ENCODE measurements around the gene FAM20C.
"Not testable (repeated sequence)": the region's sequence is repeated elsewhere in the genome, so short reads cannot be mapped to it uniquely, and the experiment has no call there.

FAM20C gene

DNA sequence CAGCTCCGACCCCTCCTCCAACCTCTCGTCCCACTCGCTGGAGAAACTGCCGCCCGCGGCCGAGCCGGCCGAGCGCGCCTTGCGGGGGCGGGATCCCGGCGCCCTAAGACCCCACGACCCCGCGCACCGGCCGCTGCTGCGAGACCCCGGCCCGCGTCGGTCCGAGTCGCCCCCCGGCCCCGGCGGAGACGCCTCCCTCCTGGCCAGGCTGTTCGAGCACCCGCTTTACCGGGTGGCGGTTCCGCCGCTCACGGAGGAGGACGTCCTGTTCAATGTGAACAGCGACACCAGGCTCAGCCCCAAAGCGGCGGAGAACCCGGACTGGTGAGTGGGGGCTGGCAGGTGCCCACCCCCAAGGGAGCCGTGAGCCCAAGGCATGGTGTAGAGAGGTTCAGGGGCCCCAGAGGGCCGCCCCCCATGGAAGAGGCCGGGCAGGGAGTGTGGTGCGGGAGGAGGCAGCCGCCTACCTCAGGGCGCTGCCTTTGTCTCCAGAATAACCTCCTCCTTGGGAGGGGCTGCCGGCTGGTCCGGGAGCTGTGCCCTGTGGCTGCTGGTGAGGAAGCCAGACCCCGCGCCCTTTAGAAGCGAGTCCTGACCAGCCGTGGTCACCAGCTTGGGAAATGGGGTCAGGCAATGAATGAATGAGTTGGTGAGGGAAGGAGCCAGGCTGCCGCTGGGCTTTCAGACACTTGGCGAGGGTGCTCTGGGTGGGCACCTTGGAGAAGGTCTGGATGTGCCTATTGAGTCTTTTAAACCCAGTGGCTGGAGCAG lies 1.3 kb downstream of the FAM20C start:
- DNase-seq = peak; percentile 63

DNA sequence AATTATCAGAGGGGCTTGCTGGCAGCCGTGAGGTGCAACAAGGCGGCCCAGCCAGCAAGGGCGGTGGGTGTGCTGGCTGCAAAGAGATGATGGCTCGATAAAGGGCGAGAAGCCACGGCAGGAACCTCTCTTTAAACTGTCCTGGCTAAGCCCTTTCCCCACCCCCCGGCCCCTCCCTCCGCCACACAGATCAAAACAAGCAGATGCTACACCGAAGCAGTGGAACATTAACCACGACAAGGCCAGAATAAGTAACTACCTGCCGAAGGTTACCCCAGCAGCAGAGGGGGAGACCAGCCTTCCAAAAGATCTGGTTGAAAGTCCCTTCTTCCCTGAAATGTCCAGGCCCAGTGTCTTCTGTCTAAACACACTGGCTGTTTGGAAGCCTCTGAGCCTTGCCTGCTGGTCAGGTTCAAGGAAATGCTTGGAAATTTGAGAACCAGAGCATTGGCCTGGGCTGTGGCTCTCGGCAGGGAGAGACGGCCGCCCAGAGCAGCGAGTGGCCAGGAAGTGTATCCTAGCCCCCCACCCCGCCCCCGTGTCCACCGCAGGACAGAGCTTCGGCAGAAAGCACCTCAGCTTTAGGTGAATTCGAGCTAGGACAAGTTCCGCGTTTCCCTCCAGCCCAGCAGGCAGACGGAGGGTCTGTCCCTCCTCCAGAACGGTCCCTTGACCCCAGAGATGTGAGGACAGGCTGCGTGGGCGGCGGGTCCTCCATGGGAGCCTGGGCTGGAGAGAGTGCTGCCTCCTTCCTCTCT lies 2.1 kb downstream of the FAM20C start:
- peak; percentile 45 for DNase-seq

DNA sequence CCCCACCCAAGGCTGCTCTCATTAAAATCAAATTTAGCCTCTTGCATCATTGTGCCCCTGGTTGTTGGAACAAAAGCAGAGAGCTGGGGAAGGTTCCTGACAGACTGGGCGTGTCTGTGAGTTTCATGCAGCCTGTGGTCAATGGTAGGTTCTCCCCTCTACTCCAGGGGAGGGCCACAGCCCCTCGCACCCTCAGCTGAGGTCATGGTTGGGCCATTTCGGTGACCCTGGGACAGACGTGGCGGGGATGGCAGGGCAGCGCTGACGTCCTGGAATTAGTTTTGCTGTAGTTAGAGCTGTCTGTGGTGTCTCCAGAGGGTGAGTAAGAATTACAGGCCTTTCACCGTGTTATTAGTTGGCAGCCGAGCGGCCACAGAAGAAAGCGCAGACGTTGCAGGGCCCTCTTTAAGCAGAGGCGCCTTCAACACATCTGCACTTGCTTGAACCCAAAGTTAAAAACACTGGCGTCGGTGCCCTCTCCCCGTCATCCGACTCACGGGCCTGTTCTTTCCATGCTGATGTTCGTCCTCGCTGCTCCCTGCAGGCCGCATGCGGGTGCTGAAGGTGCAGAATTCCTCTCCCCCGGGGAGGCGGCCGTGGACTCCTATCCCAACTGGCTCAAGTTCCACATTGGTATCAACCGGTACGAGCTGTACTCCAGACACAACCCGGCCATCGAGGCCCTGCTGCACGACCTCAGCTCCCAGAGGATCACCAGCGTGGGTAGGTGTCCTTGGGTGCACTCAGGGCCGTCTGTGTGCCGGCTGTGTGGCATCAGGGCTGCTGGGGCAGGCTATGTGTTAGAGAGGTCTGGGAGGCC lies 2.8 kb downstream of the FAM20C start:
- DNase-seq = no peak

DNA sequence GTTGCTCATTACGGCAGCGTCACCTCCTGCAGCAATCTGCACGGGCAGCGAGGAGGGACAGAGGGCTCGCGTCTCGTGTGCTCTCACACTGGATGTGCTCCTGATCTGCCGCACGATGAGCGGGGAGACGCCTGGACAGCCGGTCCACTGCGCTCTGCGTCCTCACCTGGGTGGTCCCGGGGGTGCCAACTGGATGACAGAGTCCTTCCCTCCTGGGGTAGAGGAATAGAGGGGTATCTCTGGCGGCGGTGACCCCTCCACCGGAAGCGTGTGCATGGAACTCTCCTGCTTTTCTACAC lies 3.4 kb downstream of the FAM20C start:
- no peak for DNase-seq

DNA sequence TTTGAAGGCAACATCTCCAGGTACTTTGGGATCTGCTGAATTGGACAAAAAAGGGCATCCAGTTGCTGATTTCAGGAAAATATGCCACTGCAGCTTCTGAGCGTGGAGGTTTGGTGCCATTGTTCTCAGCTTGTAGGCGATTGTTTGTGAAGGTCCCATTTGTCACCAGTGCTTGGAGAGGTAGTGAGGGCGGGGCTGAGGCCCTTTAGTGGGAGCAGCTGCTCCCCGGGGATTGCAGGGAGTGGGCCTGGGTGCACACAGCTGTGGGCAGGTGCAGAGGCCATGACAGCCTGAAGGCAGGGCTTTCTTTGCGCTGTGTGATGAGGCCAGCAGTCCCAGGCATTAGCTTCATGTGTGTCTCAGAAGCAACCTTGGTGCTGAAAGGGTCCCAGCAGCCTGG lies 3.9 kb downstream of the FAM20C start:
- no peak for DNase-seq

DNA sequence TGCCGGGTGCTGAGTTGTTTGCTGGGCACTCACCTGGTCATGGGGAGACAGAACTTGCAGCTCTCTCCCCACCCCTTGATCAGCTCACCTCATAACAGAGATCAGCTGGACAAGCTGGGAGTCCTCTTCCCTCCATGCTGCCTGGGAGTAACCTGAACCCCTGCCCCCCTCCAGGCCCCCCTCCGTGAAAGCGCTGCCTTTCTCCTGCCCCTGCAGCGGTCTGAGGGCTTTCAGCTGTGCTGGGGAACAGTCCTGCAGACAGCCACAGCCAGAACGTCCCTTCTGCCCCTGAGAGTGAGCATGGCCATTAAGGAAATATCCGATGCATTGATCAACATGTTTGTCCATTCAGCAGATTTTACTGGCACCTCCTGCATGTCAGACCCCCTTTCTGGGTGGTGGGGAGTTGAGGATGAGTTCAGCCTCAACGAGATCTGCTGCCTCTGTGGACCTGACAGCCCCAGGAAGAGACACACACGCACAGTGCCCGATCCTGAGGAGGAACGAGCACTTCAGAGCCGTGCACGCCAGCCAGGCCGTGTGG lies 4.5 kb downstream of the FAM20C start:
- no peak for DNase-seq

DNA sequence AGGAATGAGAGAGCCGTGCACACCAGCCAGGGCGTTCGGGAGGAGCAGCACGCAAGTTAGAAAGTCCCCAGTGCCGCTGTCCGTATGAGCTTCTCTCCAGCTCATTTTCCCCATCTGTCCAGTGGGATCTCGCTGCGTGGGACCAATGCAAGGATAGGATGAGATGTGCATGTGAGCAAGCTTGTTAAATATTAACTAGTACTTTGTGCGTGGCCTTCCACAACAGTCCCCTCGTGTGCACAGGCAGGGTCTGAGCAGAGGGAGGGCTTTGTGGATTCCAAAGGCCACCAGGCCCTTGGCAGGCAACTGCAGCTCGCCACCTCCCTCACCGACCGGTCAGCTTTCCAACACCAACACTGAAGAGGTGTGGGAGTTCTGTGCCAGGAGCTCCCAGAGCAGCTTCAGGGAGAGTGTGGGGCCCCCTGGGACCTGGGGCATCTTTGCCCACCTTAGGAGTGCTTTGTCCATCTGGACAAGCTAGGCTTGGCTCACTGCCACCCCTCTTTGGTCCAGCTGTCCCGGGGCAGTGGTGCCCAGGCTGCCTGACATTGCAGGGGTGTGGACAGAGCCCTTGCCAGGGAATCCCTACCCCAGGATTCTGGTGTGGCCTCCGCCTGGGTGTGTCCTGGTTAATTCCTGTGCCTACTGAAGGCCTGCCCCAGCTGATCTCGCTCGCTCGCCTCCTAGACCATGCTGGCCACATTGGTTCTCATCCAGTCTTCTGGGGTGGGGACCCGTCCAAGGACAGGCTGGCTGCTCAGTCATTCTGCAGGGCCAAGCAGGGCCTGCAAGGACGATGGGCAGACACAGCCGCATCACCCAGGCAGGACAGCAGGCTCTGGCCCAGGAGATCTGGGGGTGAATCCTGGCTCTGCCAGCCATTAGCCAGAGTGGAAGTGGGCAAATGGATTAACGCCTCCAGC lies 5.3 kb downstream of the FAM20C start:
- no peak for DNase-seq

DNA sequence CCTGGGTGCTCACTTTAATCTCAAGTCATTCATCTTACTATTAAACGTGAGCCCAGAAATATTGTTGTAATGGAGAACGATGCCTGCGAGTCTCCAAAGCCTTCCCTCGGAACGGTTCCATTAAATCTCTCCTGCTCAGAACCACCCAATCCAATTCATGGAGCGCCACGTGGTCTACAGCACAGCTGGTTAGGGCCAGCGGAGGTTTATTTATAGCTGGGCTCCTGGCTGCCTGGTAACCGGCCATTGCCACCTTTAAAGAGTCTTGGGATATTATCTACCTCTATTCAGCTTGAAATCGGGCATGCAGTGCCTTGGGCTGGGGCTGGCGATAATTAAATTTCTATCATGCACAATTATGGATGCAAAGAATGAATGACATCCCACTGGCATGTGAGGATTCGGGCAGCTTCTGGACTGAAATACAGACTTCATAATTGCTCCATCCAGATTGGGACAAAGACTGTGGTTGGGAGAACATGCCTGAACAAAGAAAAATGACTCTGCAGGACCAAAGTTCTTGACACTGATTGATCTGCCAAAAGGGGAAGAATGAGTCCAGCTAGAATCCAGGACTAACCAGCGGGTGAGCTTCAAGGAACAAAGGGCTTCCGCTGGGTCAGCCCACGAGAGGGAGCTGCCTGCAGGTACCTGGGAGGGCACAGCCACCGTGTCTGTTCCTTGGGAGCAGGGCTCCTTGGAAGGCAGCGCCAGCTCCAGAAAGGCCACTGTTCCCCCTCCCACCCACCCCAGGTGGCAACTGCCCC lies 7.3 kb downstream of the FAM20C start:
- DNase-seq = peak; percentile 61

DNA sequence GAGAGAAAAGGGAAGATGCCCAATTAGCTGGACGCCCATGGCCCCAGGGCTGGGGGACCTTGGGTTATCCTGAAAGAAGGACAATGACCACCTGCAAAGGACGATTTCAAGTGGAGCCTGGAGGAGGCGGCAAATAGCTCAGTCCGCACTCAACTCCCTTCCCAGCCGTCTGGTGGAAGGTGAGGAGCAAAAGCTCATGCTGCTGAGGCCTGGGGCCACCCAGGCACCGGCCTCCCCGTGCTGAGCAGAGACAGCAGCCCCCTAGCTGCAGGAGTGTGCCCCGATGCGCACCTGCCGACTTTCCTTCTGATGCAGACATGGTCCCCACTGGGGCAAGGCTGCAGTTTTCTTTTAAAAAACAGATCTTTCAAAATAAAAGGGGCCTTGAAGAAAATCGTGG lies 7.9 kb downstream of the FAM20C start:
- no peak for DNase-seq

DNA sequence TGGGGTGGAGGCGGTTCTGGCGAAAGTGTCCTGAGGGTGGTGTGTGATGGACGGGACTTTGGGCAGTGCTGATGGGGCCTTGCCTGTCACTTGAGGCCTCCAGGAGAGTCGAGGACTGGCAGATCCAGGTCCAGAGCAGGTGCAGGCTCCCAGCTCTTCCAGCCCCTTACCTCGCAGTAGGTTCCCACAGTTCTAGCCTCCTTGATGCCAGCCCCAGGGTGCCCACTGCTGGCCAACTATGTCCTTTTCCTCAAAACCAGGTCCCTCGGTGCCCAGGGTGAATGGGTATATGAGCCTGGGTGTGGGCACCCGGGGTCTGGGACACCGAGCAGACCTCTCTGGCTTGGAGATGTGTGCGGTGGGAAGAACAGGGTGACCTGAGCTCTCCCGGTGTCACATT lies 8.3 kb downstream of the FAM20C start:
- no peak for DNase-seq

DNA sequence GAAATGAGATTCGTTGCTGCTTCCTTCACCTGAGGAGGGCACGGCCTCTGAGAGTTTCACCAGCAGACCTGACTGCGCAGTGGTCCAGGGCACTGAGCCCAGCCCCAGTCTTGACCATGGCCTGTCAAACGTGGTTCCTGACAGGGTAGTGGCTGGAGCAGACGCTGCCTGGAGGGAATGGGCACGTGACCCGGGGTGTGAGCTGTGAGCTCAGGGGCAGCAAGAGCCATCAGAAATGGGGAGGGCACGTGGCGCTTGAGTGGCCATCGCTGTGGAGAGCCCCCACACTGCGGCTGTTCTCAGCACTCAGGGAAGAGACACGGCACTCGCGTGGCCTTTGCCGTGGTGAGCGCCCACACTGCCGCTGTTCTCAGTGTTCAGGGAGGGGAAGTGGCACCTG lies 12.0 kb downstream of the FAM20C start:
- DNase-seq = no peak

DNA sequence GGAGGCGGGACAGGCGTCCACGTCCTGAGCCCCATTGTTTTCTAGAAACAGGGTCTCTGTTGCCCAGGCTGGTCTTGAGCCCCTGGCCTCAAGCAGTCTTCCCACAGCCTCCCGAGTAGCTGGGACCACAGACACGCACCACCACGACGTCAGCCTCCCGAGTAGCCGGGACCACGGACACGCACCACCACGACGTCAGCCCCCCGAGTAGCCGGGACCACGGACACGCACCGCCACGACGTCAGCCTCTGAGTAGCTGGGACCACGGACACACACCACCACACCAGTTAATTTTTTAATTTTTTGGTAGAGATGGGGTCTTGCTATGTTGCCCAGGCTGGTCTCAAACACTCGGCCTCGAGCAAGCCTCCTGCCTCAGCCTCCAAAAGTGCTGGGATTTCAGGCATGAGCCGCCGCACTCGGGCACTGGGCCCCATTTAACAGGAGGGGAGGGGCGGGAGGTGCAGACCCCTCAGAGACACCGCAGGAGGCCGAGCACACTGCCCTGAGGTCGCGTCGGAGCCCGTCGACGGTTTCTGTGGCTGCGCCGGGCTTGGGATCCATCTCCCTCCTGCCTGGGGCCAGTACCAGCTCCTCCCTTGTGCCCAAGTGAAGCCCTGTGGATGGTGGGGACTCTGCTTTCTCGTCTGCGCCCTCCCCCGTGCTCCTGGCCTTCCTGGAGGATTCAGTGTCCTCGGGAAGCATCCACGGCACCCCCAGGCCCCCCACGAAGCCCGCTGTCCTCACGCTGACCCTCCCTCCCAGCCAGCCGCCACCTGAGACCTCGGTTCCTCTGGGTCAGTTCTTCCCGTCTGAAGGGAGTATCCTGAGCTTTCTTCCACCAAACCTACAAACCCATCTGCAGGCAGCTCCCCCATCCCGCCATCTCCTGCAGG lies 13.0 kb downstream of the FAM20C start:
- no peak for DNase-seq

DNA sequence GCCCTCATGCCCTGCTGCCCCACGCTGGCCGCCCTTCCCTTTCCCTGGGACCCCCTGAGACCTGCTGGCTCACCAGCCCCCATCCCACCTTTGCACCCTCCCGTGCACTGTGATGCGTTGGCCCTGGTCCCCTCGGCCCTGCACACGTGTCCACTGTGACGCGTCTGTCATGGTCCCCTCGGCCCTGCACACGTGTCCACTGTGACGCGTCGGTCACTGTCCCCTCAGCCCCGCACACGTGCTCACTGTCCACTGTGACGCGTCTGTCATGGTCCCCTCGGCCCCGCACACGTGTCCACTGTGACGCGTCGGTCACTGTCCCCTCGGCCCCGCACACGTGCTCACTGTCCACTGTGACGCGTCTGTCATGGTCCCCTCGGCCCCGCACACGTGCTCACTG lies 14.0 kb downstream of the FAM20C start:
- DNase-seq = not testable (repeated sequence)

DNA sequence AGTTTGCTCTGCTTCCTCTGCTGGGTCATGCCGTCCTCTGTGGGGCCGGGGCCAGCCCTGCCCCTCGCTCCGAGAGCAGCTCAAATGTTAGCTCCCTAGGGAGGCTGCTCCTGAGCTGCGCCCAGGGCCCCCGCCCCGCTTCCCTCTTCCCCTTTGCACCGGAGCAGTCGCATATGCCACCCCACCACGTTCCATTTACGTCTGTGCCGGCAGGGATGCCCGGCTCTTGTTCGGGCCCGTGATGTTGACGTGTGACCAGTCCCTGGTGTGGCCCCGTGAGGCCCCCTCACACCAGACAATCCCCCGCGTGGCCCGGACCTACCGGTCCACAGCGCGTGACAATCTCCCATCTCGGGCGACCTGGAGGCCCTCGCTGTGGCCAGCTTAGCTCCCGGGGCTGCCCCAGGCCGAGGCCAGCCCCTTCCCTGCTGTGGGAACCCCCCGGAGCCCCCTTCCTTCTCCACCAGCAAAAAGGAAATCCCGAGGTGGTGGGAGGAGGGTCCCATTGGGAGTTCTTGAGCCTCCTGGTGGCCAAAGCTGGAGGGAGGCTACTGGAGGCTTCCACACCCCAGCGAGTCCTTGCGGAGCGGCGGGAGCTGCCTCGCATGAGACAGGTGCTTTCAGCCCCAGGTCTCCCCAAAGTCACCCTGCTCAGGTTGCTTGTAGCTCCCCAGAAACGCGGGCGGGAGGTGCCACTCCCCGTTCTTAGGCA lies 15.2 kb downstream of the FAM20C start:
- DNase-seq = no peak

DNA sequence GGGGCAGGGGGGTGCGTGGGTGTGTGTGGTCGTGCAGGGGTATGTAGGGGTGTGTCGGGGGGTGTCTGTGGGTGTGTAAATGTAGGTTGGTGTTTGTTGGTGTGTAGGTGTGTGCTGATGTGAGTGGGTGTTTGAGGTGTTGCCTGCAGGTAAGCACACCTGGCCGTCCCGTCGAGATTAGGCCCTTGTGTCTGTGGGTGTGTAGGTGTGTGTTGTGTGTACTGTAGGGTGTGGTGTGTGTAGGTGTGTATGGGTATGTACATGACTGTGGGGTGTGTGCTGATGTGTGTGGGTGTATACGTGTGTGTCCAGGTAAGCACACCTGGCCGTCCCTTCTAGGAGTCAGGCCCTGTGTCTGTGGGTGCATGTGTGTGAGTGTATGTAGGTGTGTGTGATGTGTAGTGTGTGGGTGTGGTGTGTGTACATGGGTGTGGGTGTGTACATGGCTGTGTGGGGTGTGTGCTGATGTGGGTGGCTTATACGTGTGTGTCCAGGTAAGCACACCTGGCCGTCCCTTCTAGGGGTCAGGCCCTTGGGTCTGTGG lies 15.8 kb downstream of the FAM20C start:
- DNase-seq = no peak

DNA sequence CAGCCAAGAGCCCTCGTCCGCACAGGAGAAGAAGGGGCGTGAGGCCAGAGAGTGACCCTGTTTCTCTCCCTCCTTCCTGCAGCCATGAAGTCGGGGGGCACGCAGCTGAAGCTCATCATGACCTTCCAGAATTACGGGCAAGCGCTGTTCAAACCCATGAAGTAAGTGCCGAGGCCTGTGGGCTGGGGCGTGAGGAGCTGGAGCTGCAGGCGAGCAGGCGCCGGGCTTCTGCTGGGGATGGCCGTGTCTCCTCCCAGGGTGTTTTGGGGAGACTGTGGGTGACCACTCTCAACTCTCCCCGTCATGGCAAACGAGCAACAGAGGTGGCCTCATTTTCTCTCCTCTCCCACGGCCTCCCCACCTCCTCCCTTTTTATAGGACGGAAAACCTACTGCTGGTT lies 16.4 kb downstream of the FAM20C start:
- DNase-seq = no peak

DNA sequence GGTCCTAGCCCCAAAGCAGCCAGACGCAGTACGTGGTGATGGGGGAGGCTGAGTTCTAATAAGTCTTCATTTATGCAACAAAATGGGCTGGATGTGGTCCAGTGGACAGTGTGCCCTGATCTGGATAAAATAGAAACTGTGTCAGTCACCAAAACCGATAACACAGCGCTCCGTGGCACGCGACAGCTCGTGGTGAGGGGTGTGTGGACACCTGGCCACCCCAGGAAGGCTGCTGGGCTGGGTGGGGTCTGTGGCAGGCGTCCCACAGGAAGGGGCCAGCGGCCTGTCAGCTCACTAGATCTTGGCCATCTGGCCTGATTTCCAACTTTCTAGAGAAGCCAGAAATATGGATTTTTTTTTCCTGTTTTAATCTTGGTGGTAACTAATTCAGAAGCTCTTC lies 17.0 kb downstream of the FAM20C start:
- DNase-seq = no peak

DNA sequence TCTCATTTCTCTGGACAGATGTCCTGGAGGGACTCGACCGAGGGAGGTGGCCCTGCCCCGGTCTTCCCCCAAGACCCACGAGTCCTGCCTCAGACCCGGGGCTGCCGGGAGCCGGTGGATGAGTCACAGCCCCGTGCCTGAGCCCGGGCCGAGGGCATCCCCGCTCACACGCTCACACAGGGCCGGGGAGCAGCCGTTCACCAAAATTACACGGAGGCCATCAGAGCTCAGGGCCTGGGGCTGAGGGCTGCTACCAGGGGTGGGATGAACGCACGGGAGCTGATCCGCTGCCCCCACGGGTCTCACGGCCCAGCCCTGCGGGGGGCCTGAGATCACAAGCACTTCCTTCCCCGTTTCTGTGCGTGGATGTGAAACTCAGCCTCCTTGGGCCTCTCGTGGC lies 17.5 kb downstream of the FAM20C start:
- no peak for DNase-seq

DNA sequence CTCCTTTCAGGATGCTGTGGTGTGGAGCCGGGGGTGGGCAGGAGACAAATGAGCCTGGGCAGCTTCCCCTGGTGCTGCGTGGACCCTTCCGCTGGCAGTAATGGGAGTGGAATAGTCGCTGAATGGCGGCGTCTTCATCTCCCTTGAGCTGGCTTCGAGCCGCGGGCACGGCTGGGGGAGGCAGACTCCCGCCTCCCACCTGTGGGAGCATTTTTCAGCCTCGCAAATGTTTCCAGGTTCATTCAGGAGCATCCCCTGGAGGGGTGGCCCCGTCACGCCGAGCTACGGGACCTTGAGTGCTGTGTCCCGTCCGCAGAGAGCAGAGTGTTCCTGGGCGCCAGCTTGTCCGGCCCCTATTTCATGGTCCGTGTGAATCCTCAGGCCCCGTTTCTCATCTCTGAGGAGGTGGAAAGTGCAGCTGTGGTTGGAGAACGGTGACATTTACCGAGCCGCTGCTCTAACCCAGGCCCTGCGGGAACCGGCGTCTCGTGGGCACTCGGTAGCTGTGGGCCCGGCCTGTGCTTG lies 18.1 kb downstream of the FAM20C start:
- DNase-seq = no peak

Measured in eye (tissue), 1 donor.